PC-9 (cell line): ENCODE measurements around the gene RHBDL1. TPM values are rescaled to one million over a fixed set of nuclear protein-coding genes. Genes with fewer than 3 reads are reported as not detected.

Experiments used
- BruUV-seq: library from RNA; stranded (reverse); fragments of 400-500 nt; replicated peaks from 2 replicates; lab custom pipeline; 2021; lab: Mats Ljungman, UMichigan
- CTCF ChIA-PET: fragments of 300-600 bp; sonication (Branson Sonifier 250); formaldehyde crosslinking; loops from one replicate; lab custom pipeline; 2022; ENCODE audit warnings: antibody characterized with exemption; lab: Charles Lee
- POLR2A ChIA-PET: fragments of 300-600 bp; sonication (Branson Sonifier 250); formaldehyde crosslinking; loops from one replicate; lab custom pipeline; 2022; ENCODE audit warnings: antibody characterized with exemption; ENCODE audit not compliant: unreplicated experiment; lab: Charles Lee
- DNase-seq, 2 experiments: peaks; one replicate each; pipeline versions ENCODE4 v3.0.0 to v3.0.0-alpha.2; 2015 to 2022; ENCODE audit warnings: mixed read lengths in 1 of 2
- H2AFZ ChIP-seq: fragments of 200-600 bp; sonication (generic); 2 replicates; pipeline ENCODE4 v1.8.1; 2017; ENCODE audit warnings: antibody characterized with exemption
- H3F3A ChIP-seq: fragments of 200-600 bp; sonication (generic); 2 replicates; pipeline ENCODE4 v1.8.1; 2017; ENCODE audit warnings: antibody characterized with exemption, mild to moderate bottlenecking, low read depth; ENCODE audit not compliant: insufficient read depth
- H3K27ac ChIP-seq: fragments of 200-600 bp; sonication (generic); 2 replicates; pipeline ENCODE4 v1.6.1; 2016; ENCODE audit warnings: mixed run types
- H3K27me3 ChIP-seq: fragments of 200-600 bp; sonication (generic); 2 replicates; pipeline ENCODE4 v1.6.1; 2016; ENCODE audit warnings: low read depth, mixed run types; ENCODE audit not compliant: insufficient read depth
- H3K36me3 ChIP-seq: fragments of 200-600 bp; sonication (generic); 2 replicates; pipeline ENCODE4 v1.6.1; 2016; ENCODE audit warnings: low read depth, mixed run types
- H3K4me1 ChIP-seq: fragments of 200-600 bp; sonication (generic); replicated peaks from 2 replicates; pipeline ENCODE4 v1.6.1; 2016; ENCODE audit warnings: mixed run types; ENCODE audit not compliant: insufficient read depth
- H3K4me2 ChIP-seq: fragments of 200-600 bp; sonication (generic); 2 replicates; pipeline ENCODE4 v1.6.1; 2017; ENCODE audit warnings: mixed run types
- H3K4me3 ChIP-seq: fragments of 200-600 bp; sonication (generic); 2 replicates; pipeline ENCODE4 v1.6.1; 2016; ENCODE audit warnings: mixed run types
- H3K79me2 ChIP-seq: fragments of 200-600 bp; sonication (generic); 2 replicates; pipeline ENCODE4 v1.6.1; 2017; ENCODE audit warnings: low read depth, mixed run types
- H3K9me2 ChIP-seq: fragments of 200-600 bp; sonication (generic); 2 replicates; pipeline ENCODE4 v1.8.1; 2017; ENCODE audit warnings: mild to moderate bottlenecking; ENCODE audit not compliant: insufficient read depth
- H3K9me3 ChIP-seq: fragments of 200-600 bp; sonication (generic); 2 replicates; pipeline ENCODE4 v1.8.1; 2016; ENCODE audit warnings: low read depth; ENCODE audit not compliant: insufficient read depth
- H4K20me1 ChIP-seq: fragments of 200-600 bp; sonication (generic); 2 replicates; pipeline ENCODE4 v1.8.1; 2017; ENCODE audit not compliant: insufficient read depth
- CTCF ChIP-seq: fragments of 200-600 bp; sonication (generic); conservative IDR thresholded peaks from 2 replicates; pipeline ENCODE4 v1.6.1; 2017; ENCODE audit warnings: mixed run types, antibody characterized with exemption, mild to moderate bottlenecking, moderate library complexity
- EZH2 ChIP-seq: fragments of 200-600 bp; sonication (generic); IDR thresholded peaks from 2 replicates; pipeline ENCODE4 v1.8.0; 2017; ENCODE audit warnings: antibody characterized with exemption, low read depth
- intact Hi-C: fragments of 100-400 bp; cut with micrococcal nuclease; formaldehyde crosslinking; loops from one replicate; pipeline ENCODE4 v1.10.0; 2022; ENCODE audit not compliant: unreplicated experiment
- total RNA-seq: library from RNA; stranded (reverse); gene quantifications from 2 replicates; pipeline ENCODE4 v1.2.3, GENCODE V29; 2021

RHBDL1 gene
- total RNA-seq, 1 experiment from 2014 or later, result 18.1 TPM

- peaks cover 14% of the 10 kb centered on the region for H3F3A ChIP-seq
- H3K4me2 ChIP-seq, result no peak overlapping the region
- H4K20me1 ChIP-seq, result 0 out of 2 replicates have a peak, but pooled peaks cover 4% of the 10 kb centered on the region
- no peak for DNase-seq
- no peak overlapping the region for H2AFZ ChIP-seq
- no peaks in the 10 kb centered on the region for H3K36me3 ChIP-seq
- ChIA-PET CTCF (interaction anchor here (0.5 kb wide), 1 partner anchor 80 kb away, joined by 3 read pairs; the partner anchor contains the start of genes CHTF18 and RPUSD1), POLR2A (interaction anchor here (0.6 kb wide), 2 partner anchors 37 to 417 kb away, joined by 4 to 5 read pairs; no protein-coding TSS in a partner anchor)
- no peak overlapping the region for H3K4me3 ChIP-seq
- no peaks in the 10 kb centered on the region for H3K9me3 ChIP-seq
- H3K27me3 ChIP-seq, result peaks cover 65% of the 10 kb centered on the region
- intact Hi-C loops, result no loop called here
- no TSS peak for BruUV-seq
- peaks cover 15% of the 10 kb centered on the region for H3K4me1 ChIP-seq
- TF ChIP-seq CTCF, result no peak
- TF ChIP-seq EZH2, result no peak
- no peak overlapping the region for H3K27ac ChIP-seq
- no peaks in the 10 kb centered on the region for H3K9me2 ChIP-seq
- no peaks in the 10 kb centered on the region for H3K79me2 ChIP-seq
Observed at GRCh38 chr16:708019-708418, 32.5 kb downstream of the RHBDL1 start.

- DNase-seq, result no peak
- Histone ChIP-seq H3F3A (peaks cover 23% of the 10 kb centered on the region), H4K20me1 (no peaks in the 10 kb centered on the region), H3K27me3 (peaks cover 56% of the 10 kb centered on the region), H3K9me3 (no peaks in the 10 kb centered on the region), H3K27ac (no peak overlapping the region), H3K9me2 (no peaks in the 10 kb centered on the region), H3K79me2 (no peaks in the 10 kb centered on the region), H3K4me1 (peaks cover 18% of the 10 kb centered on the region), H2AFZ (no peak overlapping the region), H3K4me2 (no peak overlapping the region), H3K4me3 (no peak overlapping the region), H3K36me3 (no peaks in the 10 kb centered on the region)
- POLR2A ChIA-PET, result no interaction called here
- CTCF ChIA-PET, result no interaction called here
- no TSS peak for BruUV-seq
- TF ChIP-seq CTCF (no peak), EZH2 (no peak)
- intact Hi-C loops, result no loop called here
Observed at GRCh38 chr16:708959-709358, 33.5 kb downstream of the RHBDL1 start.

- Histone ChIP-seq H3K79me2 (no peaks in the 10 kb centered on the region), H3K9me3 (no peaks in the 10 kb centered on the region), H3K36me3 (no peaks in the 10 kb centered on the region), H3K4me3 (no peak overlapping the region), H2AFZ (no peak overlapping the region), H3K9me2 (no peaks in the 10 kb centered on the region), H4K20me1 (no peaks in the 10 kb centered on the region), H3K4me2 (no peak overlapping the region), H3F3A (peaks cover 30% of the 10 kb centered on the region), H3K27ac (no peak overlapping the region), H3K27me3 (peaks cover 47% of the 10 kb centered on the region), H3K4me1 (peaks cover 25% of the 10 kb centered on the region)
- ChIA-PET CTCF (no interaction called here), POLR2A (no interaction called here)
- no peak for TF ChIP-seq EZH2
- TF ChIP-seq CTCF, result no peak
- BruUV-seq, result no TSS peak
- intact Hi-C loops, result loop anchor here (5.0 kb wide), 1 partner anchor 262 kb away; the partner anchor contains the start of gene LMF1
- peak; percentile 66 for DNase-seq
Observed at GRCh38 chr16:709566-710499, 34.4 kb downstream of the RHBDL1 start.
